Measurements from ENCODE around the gene CREB3. TPM values are rescaled to one million over a fixed set of nuclear protein-coding genes. Genes with fewer than 3 reads are reported as not detected.

The CREB3 gene
- total and polyA plus RNA-seq, 2 experiments from 2014 or later: 20.3 to 32.4 TPM

DNA sequence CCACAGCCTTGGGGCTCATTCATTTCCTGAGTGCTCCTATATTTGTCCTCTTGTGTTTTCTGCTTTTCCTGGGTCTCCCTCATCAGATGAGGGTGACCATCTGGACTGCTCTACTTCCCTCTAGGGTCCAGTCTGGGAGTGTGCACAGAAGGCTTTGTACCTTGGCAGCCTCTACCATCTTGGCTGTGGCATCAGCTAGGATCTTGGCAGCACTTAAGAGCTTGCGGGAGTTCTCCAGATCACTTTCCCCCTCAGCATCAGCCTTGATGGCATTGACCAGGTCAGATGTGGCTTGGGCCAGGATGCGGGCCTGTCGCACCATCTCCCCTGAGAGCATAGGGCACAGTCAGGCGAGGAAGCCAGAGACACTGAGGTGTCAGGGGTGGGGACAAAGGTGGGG lies 16.2 kb upstream of the CREB3 start:
- ATAC-seq: no peak
- Histone ChIP-seq H3F3A (replicated peaks; ENCODE audit: low read depth) (0 out of 2 replicates have a peak, but pooled peaks cover 3% of the 10 kb centered on the region), H3K27ac (ENCODE audit: low read depth) (no peak overlapping the region), H3K9me2 (ENCODE audit: insufficient read depth) (no peaks in the 10 kb centered on the region), H3K79me2 (replicated peaks; ENCODE audit: insufficient read depth) (no peaks in the 10 kb centered on the region), H3K4me1 (ENCODE audit: insufficient read depth) (no peaks in the 10 kb centered on the region), H3K4me2 (no peak overlapping the region), H3K36me3 (ENCODE audit: insufficient read depth) (peaks cover 61% of the 10 kb centered on the region), H3K4me3 (no peak overlapping the region), H3K27me3 (ENCODE audit: insufficient read depth) (no peaks in the 10 kb centered on the region), H4K20me1 (replicated peaks; ENCODE audit: insufficient read depth) (peaks cover 6% of the 10 kb centered on the region), H2AFZ (no peak overlapping the region)
- Mint-ChIP-seq H3K4me3 (no peak overlapping the region), H3K36me3 (ENCODE audit: low read depth) (peaks cover 82% of the 10 kb centered on the region), H3K27me3 (ENCODE audit: insufficient read depth, low read depth, poor library complexity) (peaks cover 4% of the 10 kb centered on the region), H3K4me1 (peaks cover 4% of the 10 kb centered on the region; the same call in 2 of the 3 replicates), H3K9me3 (no peaks in the 10 kb centered on the region), H3K27ac (no peak overlapping the region)
- TF ChIP-seq POLR2AphosphoS5 (IDR thresholded peaks at IDR 0.05; ENCODE audit: low read depth) (no peak), STAT1 (IDR thresholded peaks at IDR 0.05; ENCODE audit: unreplicated experiment) (no peak), EZH2 (IDR thresholded peaks at IDR 0.05; ENCODE audit: low read depth, unreplicated experiment) (no peak)
- TF ChIP-seq, protein P1, sequence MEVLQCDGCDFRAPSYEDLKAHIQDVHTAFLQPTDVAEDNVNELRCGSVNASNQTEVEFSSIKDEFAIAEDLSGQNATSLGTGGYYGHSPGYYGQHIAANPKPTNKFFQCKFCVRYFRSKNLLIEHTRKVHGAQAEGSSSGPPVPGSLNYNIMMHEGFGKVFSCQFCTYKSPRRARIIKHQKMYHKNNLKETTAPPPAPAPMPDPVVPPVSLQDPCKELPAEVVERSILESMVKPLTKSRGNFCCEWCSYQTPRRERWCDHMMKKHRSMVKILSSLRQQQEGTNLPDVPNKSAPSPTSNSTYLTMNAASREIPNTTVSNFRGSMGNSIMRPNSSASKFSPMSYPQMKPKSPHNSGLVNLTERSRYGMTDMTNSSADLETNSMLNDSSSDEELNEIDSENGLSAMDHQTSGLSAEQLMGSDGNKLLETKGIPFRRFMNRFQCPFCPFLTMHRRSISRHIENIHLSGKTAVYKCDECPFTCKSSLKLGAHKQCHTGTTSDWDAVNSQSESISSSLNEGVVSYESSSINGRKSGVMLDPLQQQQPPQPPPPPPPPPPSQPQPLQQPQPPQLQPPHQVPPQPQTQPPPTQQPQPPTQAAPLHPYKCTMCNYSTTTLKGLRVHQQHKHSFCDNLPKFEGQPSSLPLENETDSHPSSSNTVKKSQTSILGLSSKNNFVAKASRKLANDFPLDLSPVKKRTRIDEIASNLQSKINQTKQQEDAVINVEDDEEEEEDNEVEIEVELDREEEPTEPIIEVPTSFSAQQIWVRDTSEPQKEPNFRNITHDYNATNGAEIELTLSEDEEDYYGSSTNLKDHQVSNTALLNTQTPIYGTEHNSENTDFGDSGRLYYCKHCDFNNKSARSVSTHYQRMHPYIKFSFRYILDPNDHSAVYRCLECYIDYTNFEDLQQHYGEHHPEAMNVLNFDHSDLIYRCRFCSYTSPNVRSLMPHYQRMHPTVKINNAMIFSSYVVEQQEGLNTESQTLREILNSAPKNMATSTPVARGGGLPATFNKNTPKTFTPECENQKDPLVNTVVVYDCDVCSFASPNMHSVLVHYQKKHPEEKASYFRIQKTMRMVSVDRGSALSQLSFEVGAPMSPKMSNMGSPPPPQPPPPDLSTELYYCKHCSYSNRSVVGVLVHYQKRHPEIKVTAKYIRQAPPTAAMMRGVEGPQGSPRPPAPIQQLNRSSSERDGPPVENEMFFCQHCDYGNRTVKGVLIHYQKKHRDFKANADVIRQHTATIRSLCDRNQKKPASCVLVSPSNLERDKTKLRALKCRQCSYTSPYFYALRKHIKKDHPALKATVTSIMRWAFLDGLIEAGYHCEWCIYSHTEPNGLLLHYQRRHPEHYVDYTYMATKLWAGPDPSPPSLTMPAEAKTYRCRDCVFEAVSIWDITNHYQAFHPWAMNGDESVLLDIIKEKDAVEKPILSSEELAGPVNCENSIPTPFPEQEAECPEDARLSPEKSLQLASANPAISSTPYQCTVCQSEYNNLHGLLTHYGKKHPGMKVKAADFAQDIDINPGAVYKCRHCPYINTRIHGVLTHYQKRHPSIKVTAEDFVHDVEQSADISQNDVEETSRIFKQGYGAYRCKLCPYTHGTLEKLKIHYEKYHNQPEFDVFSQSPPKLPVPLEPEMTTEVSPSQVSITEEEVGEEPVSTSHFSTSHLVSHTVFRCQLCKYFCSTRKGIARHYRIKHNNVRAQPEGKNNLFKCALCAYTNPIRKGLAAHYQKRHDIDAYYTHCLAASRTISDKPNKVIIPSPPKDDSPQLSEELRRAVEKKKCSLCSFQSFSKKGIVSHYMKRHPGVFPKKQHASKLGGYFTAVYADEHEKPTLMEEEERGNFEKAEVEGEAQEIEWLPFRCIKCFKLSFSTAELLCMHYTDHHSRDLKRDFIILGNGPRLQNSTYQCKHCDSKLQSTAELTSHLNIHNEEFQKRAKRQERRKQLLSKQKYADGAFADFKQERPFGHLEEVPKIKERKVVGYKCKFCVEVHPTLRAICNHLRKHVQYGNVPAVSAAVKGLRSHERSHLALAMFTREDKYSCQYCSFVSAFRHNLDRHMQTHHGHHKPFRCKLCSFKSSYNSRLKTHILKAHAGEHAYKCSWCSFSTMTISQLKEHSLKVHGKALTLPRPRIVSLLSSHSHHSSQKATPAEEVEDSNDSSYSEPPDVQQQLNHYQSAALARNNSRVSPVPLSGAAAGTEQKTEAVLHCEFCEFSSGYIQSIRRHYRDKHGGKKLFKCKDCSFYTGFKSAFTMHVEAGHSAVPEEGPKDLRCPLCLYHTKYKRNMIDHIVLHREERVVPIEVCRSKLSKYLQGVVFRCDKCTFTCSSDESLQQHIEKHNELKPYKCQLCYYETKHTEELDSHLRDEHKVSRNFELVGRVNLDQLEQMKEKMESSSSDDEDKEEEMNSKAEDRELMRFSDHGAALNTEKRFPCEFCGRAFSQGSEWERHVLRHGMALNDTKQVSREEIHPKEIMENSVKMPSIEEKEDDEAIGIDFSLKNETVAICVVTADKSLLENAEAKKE (CRISPR knock-in tag; IDR thresholded peaks at IDR 0.05): no peak
- no peak for DNase-seq (ENCODE audit: low spot score)

DNA sequence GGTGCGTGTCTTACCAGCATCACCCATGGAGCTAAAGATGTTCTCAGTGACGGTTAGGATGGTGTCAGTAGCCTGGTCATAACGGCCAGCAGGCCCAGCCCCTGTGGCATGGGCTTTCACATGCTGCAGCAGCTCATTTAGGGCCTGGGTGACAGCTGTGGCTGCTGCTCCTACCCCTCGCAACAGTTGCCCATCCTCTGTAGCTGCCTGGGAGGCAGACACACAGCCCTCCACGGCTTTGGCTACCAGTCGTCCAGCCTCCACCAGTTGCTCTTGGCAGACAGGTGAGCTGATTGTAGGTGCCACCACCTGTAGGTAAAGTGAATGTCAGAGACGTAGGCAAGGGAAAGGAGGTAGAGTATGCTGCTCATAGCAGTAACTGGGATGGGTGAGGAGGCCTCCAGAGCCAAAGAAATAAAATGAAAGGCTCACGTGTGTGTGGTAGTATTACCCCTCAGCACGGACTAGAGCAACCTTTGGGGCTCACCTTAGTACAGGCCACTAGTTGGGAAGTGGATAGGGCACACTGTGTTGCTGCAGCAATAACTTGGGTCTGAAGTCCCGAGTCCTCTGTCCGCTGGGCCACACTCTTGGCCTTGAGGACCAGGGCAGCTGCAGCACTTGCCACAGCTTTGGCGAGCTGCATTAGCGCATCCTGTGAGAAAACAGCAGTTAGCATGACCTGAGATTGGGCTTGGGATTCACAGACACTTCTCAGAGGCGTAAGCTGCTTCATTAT lies 15.2 kb upstream of the CREB3 start:
- H3K9me2 ChIP-seq (ENCODE audit: insufficient read depth): no peaks in the 10 kb centered on the region
- 0 out of 2 replicates have a peak, but pooled peaks cover 3% of the 10 kb centered on the region for H3F3A ChIP-seq (replicated peaks; ENCODE audit: low read depth)
- Mint-ChIP-seq H3K4me1 (peaks cover 4% of the 10 kb centered on the region; the same call in 2 of the 3 replicates), H3K4me3 (no peak overlapping the region), H3K36me3 (ENCODE audit: low read depth) (peaks cover 82% of the 10 kb centered on the region), H3K9me3 (no peaks in the 10 kb centered on the region), H3K27me3 (ENCODE audit: insufficient read depth, low read depth, poor library complexity) (peaks cover under 1% of the 10 kb centered on the region), H3K27ac (no peak overlapping the region)
- ATAC-seq: no peak
- DNase-seq (ENCODE audit: low spot score): no peak
- no peaks in the 10 kb centered on the region for H3K4me1 ChIP-seq (ENCODE audit: insufficient read depth)
- H3K4me3 ChIP-seq: no peak overlapping the region
- H3K27ac ChIP-seq (ENCODE audit: low read depth): no peak overlapping the region
- no peak overlapping the region for H2AFZ ChIP-seq
- H3K36me3 ChIP-seq (ENCODE audit: insufficient read depth): peaks cover 61% of the 10 kb centered on the region
- no peaks in the 10 kb centered on the region for H3K79me2 ChIP-seq (replicated peaks; ENCODE audit: insufficient read depth)
- no peak overlapping the region for H3K4me2 ChIP-seq
- H4K20me1 ChIP-seq (replicated peaks; ENCODE audit: insufficient read depth): peaks cover 6% of the 10 kb centered on the region; the same call in 1 of the 2 replicates
- no peaks in the 10 kb centered on the region for H3K27me3 ChIP-seq (ENCODE audit: insufficient read depth)
- TF ChIP-seq, protein P1 (CRISPR knock-in tag; IDR thresholded peaks at IDR 0.05): no peak
- TF ChIP-seq EZH2 (IDR thresholded peaks at IDR 0.05; ENCODE audit: low read depth, unreplicated experiment) (no peak), POLR2AphosphoS5 (IDR thresholded peaks at IDR 0.05; ENCODE audit: low read depth) (no peak), NANOG (IDR thresholded peaks at IDR 0.05; ENCODE audit: borderline replicate concordance) (no peak)
